Measurements from ENCODE around the gene LRRC14B.

Gene LRRC14B

DNA sequence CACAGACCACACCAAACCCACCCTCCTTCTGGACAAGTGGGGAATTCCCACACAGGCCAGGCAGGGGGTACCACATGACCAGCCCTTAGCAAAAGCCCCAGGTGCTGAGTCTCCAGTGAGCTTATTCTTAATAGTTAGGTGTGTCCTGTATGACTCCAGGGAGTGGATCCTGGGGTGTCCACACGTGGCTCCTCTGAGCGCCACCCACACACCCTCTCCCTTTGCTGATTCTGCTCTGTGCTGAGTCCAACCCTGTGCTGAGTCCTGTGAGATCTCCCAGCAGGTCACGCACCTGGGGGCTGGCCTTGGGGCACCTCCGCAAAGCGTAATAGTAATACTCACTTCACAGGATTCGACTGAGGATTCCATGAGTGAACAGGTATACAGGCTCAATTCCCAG is 12.7 kb downstream of the LRRC14B start:
- no peak for TF ChIP-seq ZNF266 (tag by site-specific recombination; IDR thresholded peaks at IDR 0.05; ENCODE audit: low read depth)
- no peak for TF ChIP-seq ZNF354C (tag by site-specific recombination; IDR thresholded peaks at IDR 0.05; ENCODE audit: borderline replicate concordance, low read depth)
- TF ChIP-seq ZNF202 (tag by site-specific recombination; IDR thresholded peaks at IDR 0.05; ENCODE audit: borderline replicate concordance): no peak
- TF ChIP-seq ZNF19 (tag by site-specific recombination; IDR thresholded peaks at IDR 0.05; ENCODE audit: low read depth): no peak
- no peak for TF ChIP-seq ZNF768 (tag by site-specific recombination; IDR thresholded peaks at IDR 0.05)
- no peak for TF ChIP-seq BCL11B (tag by site-specific recombination; IDR thresholded peaks at IDR 0.05; ENCODE audit: low read depth)
- TF ChIP-seq, protein P1, sequence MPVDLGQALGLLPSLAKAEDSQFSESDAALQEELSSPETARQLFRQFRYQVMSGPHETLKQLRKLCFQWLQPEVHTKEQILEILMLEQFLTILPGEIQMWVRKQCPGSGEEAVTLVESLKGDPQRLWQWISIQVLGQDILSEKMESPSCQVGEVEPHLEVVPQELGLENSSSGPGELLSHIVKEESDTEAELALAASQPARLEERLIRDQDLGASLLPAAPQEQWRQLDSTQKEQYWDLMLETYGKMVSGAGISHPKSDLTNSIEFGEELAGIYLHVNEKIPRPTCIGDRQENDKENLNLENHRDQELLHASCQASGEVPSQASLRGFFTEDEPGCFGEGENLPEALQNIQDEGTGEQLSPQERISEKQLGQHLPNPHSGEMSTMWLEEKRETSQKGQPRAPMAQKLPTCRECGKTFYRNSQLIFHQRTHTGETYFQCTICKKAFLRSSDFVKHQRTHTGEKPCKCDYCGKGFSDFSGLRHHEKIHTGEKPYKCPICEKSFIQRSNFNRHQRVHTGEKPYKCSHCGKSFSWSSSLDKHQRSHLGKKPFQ (tag by site-specific recombination; IDR thresholded peaks at IDR 0.05): no peak
- no peak for TF ChIP-seq ZNF112 (tag by site-specific recombination; IDR thresholded peaks at IDR 0.05)
- TF ChIP-seq ZSCAN16 (tag by site-specific recombination; IDR thresholded peaks at IDR 0.05): no peak
- CTCF ChIA-PET: no interaction called here
- Histone ChIP-seq H3K9me3 (ENCODE audit: control insufficient read depth, insufficient read depth, low read depth, low read length) (no peaks in the 10 kb centered on the region), H3K4me3 (ENCODE audit: low read depth, low read length) (no peak overlapping the region), H3K4me1 (ENCODE audit: control insufficient read depth, insufficient read depth, low read length) (peaks cover 5% of the 10 kb centered on the region; the same call in 1 of the 2 replicates), H3K36me3 (ENCODE audit: control insufficient read depth in 2 of 2, insufficient read depth in 1 of 2, low read length in 2 of 2) (peaks cover 12 to 36% of the 10 kb centered on the region in 2 experiments), H3K27ac (ENCODE audit: extremely low read depth, low read depth, low read length) (no peak overlapping the region)
- POLR2A ChIA-PET: no interaction called here

DNA sequence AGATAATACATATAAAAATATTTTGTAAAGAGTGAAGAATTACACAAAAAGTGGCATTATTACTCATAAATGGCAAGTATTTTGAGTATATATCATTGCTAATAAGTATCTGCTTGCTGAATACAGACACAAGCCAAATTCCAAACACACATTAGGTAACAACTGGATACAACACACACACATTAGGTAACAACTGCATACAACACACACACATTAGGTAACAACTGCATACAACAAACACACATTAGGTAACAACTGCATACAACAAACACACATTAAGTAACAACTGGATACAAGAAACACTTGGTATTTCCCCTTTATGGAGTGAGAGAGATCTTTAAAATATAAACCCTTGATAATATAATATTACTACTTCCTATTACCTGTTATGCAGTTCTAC is 13.2 kb downstream of the LRRC14B start:
- H3K9me3 ChIP-seq (ENCODE audit: control insufficient read depth, insufficient read depth, low read depth, low read length): no peaks in the 10 kb centered on the region
- POLR2A ChIA-PET: no interaction called here
- H3K4me1 ChIP-seq (ENCODE audit: control insufficient read depth, insufficient read depth, low read length): peaks cover 5% of the 10 kb centered on the region; the same call in 1 of the 2 replicates
- TF ChIP-seq ZNF114 (tag by site-specific recombination; IDR thresholded peaks at IDR 0.05): no peak
- CTCF ChIA-PET: no interaction called here
- H3K27ac ChIP-seq (ENCODE audit: extremely low read depth, low read depth, low read length): no peak overlapping the region
- H3K4me3 ChIP-seq (ENCODE audit: low read depth, low read length): no peak overlapping the region
- H3K36me3 ChIP-seq (ENCODE audit: control insufficient read depth in 2 of 2, insufficient read depth in 1 of 2, low read length in 2 of 2): peaks cover 12 to 36% of the 10 kb centered on the region in 2 experiments

DNA sequence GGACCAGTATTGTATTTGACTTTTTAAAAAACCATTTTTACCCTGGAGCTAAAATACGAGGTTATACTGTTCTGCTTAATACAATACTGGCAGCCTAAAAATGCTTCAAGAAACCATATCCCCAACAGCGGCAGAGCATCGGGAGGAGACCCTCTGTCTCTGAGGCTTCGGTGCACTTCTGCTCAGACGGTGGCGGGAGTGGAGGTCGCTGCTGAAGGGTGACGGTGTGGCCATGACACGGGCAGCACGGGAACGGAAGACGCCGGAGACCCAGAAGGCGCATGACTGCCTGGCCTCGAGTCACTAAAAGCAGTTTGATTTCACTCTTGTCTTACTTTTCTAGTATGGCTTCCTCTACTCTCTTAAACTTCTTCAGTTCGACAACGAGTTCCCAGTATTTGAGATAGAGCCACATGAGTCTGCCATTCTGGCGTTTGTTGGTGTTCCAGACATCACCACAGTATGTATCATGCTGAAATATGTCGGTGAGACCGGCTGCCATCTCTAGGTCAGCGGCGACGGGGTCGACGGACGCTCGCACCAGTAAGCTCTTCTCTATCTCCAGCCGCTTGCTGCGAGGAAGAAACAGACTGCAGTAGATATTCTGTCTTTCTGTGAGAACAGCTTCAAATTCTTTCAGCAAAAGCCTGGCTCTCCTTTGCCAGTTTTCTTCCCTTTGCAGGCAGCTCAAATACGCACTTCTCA is 13.8 kb downstream of the LRRC14B start:
- ChIA-PET CTCF (interaction anchor here (0.8 to 1.4 kb wide), 2 partner anchors 9 to 17 kb away, joined by 4 read pairs; no protein-coding TSS in a partner anchor), POLR2A (interaction anchor here (0.9 kb wide), 1 partner anchor 13 kb away, joined by 3 read pairs; the partner anchor contains the start of genes CCDC127 and SDHA)
- Histone ChIP-seq H3K4me3 (ENCODE audit: low read depth, low read length) (no peak overlapping the region), H3K27ac (ENCODE audit: extremely low read depth, low read depth, low read length) (no peak overlapping the region), H3K36me3 (ENCODE audit: control insufficient read depth in 2 of 2, insufficient read depth in 1 of 2, low read length in 2 of 2) (peaks cover 12 to 36% of the 10 kb centered on the region in 2 experiments), H3K4me1 (ENCODE audit: control insufficient read depth, insufficient read depth, low read length) (peaks cover 5% of the 10 kb centered on the region; the same call in 1 of the 2 replicates), H3K9me3 (ENCODE audit: control insufficient read depth, insufficient read depth, low read depth, low read length) (no peaks in the 10 kb centered on the region)
- no peak for TF ChIP-seq ZNF10 (tag by site-specific recombination; IDR thresholded peaks at IDR 0.05)
- no peak for TF ChIP-seq SP2 (tag by site-specific recombination; IDR thresholded peaks at IDR 0.05)
- TF ChIP-seq ZNF623 (tag by site-specific recombination; IDR thresholded peaks at IDR 0.05): no peak
- no peak for TF ChIP-seq ZNF664 (tag by site-specific recombination; IDR thresholded peaks at IDR 0.05)
- no peak for TF ChIP-seq ZNF48 (tag by site-specific recombination; IDR thresholded peaks at IDR 0.05)
- TF ChIP-seq ZNF501 (tag by site-specific recombination; IDR thresholded peaks at IDR 0.05): no peak
- TF ChIP-seq, protein P2, sequence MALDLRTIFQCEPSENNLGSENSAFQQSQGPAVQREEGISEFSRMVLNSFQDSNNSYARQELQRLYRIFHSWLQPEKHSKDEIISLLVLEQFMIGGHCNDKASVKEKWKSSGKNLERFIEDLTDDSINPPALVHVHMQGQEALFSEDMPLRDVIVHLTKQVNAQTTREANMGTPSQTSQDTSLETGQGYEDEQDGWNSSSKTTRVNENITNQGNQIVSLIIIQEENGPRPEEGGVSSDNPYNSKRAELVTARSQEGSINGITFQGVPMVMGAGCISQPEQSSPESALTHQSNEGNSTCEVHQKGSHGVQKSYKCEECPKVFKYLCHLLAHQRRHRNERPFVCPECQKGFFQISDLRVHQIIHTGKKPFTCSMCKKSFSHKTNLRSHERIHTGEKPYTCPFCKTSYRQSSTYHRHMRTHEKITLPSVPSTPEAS (tag by site-specific recombination; IDR thresholded peaks at IDR 0.05): no peak
- TF ChIP-seq, protein P3, sequence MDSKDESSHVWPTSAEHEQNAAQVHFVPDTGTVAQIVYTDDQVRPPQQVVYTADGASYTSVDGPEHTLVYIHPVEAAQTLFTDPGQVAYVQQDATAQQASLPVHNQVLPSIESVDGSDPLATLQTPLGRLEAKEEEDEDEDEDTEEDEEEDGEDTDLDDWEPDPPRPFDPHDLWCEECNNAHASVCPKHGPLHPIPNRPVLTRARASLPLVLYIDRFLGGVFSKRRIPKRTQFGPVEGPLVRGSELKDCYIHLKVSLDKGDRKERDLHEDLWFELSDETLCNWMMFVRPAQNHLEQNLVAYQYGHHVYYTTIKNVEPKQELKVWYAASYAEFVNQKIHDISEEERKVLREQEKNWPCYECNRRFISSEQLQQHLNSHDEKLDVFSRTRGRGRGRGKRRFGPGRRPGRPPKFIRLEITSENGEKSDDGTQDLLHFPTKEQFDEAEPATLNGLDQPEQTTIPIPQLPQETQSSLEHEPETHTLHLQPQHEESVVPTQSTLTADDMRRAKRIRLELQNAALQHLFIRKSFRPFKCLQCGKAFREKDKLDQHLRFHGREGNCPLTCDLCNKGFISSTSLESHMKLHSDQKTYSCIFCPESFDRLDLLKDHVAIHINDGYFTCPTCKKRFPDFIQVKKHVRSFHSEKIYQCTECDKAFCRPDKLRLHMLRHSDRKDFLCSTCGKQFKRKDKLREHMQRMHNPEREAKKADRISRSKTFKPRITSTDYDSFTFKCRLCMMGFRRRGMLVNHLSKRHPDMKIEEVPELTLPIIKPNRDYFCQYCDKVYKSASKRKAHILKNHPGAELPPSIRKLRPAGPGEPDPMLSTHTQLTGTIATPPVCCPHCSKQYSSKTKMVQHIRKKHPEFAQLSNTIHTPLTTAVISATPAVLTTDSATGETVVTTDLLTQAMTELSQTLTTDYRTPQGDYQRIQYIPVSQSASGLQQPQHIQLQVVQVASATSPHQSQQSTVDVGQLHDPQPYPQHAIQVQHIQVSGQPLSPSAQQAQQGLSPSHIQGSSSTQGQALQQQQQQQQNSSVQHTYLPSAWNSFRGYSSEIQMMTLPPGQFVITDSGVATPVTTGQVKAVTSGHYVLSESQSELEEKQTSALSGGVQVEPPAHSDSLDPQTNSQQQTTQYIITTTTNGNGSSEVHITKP (tag by site-specific recombination; IDR thresholded peaks at IDR 0.05): no peak
- no peak for TF ChIP-seq SCRT2 (tag by site-specific recombination; IDR thresholded peaks at IDR 0.05)
- no peak for TF ChIP-seq ZNF169 (tag by site-specific recombination; IDR thresholded peaks at IDR 0.05)
- no peak for TF ChIP-seq HOXD13 (CRISPR knock-in tag; IDR thresholded peaks at IDR 0.05; ENCODE audit: borderline replicate concordance)
- TF ChIP-seq ZNF366 (tag by site-specific recombination; conservative IDR thresholded peaks at IDR 0.05): no peak
- TF ChIP-seq, protein P4, sequence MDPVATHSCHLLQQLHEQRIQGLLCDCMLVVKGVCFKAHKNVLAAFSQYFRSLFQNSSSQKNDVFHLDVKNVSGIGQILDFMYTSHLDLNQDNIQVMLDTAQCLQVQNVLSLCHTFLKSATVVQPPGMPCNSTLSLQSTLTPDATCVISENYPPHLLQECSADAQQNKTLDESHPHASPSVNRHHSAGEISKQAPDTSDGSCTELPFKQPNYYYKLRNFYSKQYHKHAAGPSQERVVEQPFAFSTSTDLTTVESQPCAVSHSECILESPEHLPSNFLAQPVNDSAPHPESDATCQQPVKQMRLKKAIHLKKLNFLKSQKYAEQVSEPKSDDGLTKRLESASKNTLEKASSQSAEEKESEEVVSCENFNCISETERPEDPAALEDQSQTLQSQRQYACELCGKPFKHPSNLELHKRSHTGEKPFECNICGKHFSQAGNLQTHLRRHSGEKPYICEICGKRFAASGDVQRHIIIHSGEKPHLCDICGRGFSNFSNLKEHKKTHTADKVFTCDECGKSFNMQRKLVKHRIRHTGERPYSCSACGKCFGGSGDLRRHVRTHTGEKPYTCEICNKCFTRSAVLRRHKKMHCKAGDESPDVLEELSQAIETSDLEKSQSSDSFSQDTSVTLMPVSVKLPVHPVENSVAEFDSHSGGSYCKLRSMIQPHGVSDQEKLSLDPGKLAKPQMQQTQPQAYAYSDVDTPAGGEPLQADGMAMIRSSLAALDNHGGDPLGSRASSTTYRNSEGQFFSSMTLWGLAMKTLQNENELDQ (tag by site-specific recombination; IDR thresholded peaks at IDR 0.05; ENCODE audit: low read depth): no peak
